SIG-M5 treated with dmso at 0.1 percent for 504 hours (cell line): ENCODE results near the gene LRATD1.
A peak's percentile ranks its signal among the peaks of the same experiment; 100 is the strongest.
"Not testable (repeated sequence)": the region's sequence is repeated elsewhere in the genome, so short reads cannot be mapped to it uniquely, and the experiment has no call there.

Experiments used
- DNase-seq: peaks from one replicate; lab custom pipeline; 2025; ENCODE audit not compliant: unreplicated experiment; lab: John Stamatoyannopoulos, UW

Gene LRATD1, protein sequence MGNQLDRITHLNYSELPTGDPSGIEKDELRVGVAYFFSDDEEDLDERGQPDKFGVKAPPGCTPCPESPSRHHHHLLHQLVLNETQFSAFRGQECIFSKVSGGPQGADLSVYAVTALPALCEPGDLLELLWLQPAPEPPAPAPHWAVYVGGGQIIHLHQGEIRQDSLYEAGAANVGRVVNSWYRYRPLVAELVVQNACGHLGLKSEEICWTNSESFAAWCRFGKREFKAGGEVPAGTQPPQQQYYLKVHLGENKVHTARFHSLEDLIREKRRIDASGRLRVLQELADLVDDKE

DNA sequence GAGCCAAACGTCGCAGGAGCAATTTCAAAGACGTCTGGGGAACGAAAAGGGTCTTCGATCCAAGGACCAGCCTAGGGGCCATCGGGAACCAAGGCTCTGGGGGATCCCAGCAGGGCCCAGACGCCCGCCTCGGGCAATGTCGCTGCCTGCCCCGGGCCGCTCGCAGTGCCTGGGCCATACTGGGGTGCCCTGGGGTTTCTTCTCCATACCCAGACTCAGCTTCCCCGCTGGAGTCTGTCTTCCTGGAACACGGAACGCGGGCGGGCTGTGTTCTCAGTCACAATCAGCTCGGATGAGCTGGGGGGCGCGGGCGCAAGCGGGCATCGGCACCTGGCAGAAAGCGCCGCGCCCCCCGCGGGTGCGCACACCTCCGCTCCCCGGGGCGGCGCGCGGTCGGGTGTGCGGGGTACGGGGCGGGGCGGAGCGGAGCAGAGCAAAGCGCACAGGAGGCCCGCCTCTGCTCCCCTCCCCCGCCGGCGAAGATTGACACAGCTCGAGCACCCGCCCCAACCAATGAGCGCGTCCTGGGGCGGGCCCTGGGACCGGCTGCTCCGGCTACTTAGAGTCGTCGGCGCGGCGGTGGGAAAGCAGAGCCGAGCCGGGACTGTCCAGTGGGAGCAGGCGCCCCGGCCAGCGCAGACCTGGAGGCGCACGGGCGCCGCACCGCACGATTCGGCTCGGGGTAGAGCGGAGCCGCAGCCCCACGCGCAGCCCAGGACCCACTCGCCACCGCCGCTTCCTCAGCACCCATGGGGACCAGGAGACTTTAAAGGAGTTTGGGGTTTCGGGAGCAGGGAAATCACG lies at the start of gene LRATD1:
TSS of gene LRATD1 (plus strand) at position 585 of the 804 bp plus-strand sequence. CDS start 1,263 bp downstream, outside the sequence.
- DNase-seq, result peak; percentile 14

GRCh38 chr2:14583059-14583458 lies 49.5 kb upstream of the LRATD1 start:
- DNase-seq, result no peak

- no peak for DNase-seq
Measured at GRCh38 chr2:14583802-14584201, 48.7 kb upstream of the LRATD1 start.

- no peak for DNase-seq
Measured at GRCh38 chr2:14587119-14587518, 45.4 kb upstream of the LRATD1 start.

DNA sequence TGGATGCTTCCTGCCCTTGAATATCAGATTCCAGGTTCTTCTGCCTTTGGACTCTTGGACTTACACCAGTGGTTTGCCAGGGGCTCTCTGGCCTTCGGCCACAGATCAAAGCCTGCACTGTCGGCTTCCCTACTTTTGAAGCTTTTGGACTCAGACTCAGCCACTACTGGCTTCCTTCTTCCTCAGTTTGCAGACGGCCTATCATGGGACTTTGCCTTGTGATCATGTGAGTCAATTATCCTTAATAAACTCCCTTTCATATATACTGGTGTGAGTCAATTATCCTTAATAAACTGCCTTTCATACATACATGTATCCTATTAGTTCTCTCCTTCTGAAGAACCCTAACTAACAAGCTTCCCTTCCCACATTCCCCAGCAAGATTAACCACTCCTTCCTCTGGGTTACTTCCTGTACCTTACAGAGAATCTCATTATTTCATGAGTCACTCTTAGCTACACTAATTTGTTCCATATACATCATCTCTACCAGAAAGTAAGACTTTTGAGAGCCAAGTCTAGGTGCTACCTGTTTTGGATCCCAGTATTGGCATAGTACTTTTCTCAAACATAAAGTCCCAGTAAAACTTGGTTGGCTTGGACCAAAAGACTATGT lies 31.3 kb upstream of the LRATD1 start:
- DNase-seq, result no peak

DNA sequence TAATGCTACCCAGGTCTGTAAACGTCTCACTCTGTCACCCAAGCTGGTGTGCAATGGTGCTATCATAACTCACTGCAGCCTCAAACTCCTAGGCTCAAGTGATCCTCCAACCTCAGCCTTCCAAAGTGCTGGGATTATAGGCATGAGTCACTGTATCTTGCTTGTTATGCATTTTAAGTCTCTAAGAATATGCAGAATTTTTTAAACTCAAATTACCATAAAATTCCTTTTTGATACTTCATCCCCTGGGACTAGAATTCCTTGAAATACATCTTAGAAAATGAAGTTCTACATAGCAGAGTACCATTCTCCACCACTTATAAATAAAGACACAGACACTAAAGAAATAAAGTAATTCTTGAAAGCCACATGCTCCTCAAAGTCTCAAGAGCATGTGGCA lies 30.2 kb upstream of the LRATD1 start:
- DNase-seq, result no peak

DNA sequence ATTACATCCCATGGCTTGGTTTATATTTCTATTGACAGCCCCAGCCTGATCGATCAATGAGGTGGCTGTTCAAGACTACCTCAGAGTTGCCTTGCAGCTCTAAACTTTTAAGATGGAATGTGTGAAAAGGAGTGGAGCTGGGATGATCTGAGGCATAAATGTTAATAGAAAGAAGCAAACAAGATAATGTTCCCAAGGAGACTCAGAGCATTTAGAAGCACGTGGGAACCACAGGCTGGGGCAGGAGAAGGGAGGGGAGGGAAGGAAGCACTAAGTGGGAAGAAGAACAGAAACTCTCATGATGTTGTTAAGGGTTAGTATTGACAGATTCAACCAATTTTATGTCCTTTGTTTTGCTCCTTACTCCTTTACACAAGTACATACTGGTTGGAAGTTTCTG lies 28.8 kb upstream of the LRATD1 start:
- DNase-seq, result no peak

DNA sequence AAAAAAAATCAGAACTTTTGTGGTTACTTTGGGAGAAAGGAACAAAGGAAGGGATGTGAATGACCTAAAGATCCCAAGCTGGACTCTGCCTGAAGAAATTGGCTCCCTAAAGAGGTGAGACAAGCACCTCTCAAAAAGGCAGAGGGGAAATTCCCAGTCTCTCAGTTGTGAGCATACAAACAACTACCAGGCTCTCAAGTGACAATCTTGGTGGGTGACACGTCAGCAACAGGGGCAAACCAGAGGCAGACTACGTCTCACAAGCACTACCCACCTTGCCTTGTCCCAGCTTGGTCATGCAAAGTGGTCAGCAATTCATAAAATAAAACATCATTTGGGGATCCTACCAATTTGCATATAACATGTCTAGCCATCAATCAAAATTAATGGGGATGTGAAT lies 24.3 kb upstream of the LRATD1 start:
- no peak for DNase-seq

DNA sequence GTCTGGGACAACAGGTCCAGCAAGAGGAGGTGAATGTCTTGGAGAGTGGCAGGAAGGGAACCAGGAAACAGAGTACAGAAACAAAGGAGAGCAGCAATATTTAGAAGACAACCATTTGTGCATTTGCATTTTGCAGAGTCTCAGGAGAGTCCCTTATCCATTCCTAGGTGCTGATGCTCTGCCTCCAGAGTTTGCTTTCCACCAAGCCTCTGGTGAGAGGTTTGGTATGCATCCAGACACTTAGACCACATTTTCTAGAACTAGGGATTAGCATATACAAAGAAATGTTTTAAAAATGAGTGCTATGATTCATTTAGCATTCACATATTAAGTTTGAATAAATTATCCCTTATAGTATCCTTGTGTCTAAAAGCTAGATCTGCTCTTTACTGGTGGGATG lies 18.5 kb upstream of the LRATD1 start:
- DNase-seq, result no peak

- no peak for DNase-seq
Measured at GRCh38 chr2:14615121-14615520, 17.4 kb upstream of the LRATD1 start.

DNA sequence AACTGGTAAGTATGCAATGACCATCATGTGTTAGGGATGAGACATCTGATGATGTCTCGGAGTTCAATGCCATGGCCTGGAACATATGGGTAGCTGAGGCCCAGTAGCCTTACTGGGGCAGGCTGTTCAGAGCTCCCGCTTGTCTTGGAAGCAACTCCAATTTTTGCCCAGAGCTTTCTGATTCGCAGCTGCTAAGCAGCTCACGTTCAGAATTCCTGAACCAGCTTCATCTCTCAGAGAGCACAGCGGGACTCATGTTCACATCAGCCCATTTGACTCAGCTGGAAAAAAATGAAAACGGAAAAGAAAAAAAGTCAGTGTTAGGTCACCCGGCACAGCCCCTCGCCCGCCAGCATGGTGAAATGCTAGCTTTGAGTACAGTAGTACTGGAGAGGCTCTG lies 16.8 kb upstream of the LRATD1 start:
- no peak for DNase-seq

- no peak for DNase-seq
Measured at GRCh38 chr2:14616342-14616741, 16.2 kb upstream of the LRATD1 start.

- DNase-seq, result no peak
Measured at GRCh38 chr2:14616950-14617349, 15.6 kb upstream of the LRATD1 start.

- no peak for DNase-seq
Measured at GRCh38 chr2:14619441-14619840, 13.1 kb upstream of the LRATD1 start.

DNA sequence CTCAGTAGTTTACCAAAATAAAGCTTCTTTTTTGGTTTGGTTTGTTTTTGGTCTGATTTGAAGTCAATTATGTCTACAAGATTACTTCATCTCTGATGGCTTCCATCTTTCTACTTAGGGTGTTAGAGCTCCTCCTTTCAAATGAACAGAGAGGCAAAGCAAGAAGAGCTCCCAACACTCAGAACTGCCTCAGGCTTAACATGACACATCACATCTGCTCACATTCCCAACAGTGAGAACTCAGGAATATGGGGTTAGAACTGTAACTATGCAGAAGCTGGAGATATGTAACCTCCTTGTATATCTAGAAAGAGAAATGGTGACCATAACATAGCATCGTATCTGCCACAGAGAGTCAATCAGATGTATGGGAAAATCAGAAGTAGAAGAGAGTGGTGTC lies 11.4 kb upstream of the LRATD1 start:
- no peak for DNase-seq

GRCh38 chr2:14621906-14622549 lies 10.5 kb upstream of the LRATD1 start:
- no peak for DNase-seq

GRCh38 chr2:14622550-14622939 lies 10.0 kb upstream of the LRATD1 start:
- DNase-seq, result not testable (repeated sequence)

GRCh38 chr2:14623237-14623636 lies 9.3 kb upstream of the LRATD1 start:
- no peak for DNase-seq

- DNase-seq, result no peak
Measured at GRCh38 chr2:14626873-14627272, 5.6 kb upstream of the LRATD1 start.

- DNase-seq, result no peak
Measured at GRCh38 chr2:14628901-14629300, 3.6 kb upstream of the LRATD1 start.

GRCh38 chr2:14631406-14632040 lies 994 bp upstream of the LRATD1 start:
- DNase-seq, result no peak
